ENCODE data around the gene EVX2.

Gene EVX2

DNA sequence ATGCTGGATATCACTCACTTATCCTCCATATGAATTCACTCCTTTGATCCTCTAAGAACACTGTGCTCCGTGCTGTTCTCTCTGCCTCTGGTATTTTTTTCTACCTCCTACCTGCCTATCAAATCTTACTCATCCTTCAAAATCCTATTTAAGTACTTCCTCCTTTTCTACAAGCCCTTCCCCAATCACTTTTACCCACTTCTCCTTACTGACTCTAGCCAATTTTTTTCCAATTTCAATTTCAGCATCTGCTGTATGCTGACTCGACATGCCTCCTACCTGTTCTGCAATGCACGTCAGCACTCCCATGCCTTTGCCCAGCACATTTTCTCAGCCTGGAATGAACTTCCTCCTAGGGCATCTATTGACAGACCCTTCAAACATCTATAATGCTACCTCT is 44.4 kb downstream of the EVX2 start:
- DNase-seq, result no peak

GRCh38 chr2:176038694-176039093 is 45.1 kb downstream of the EVX2 start:
- DNase-seq, result no peak

- no peak for DNase-seq
Observed at GRCh38 chr2:176035013-176035691, 48.6 kb downstream of the EVX2 start.

DNA sequence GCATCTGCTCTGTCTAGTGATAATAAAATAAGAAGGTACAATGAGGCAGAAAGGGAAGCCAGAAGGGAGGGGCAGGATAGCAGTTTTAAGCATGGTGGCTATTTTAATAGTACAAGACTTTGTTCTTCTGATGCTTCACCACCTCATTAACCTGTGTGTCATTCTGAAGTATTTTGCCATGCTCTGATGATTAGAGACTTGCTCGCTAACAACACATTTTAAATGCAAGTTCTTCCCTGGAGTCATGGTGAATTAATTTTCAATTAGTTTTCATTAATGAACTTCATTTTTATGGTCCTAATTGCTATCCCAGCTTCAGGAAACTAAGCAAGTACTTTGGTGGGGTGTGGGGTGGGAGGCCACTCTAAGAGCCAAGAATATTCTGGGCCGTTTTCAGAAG is 56.0 kb downstream of the EVX2 start:
- no peak for DNase-seq
